ENCODE measurements around the gene TBC1D1.

DNA sequence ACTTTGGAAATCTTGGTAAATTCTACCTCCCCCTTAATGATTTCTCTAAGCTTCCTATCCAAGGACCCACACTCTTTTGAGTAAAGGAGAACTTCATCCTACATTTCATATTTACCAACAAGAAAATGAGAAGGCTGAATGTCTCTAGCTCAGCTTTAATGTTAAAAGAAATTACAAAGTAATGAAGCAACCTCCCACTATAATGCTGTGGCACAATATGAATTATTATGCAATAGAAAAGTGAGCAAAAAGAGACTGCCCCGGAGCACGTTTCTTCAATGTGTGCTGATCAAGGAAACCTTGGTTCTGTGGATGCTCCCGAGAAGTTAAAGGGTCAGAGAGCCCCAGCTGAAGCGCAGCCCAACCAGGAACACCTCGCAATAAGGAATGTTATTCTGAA lies 9.1 kb upstream of the TBC1D1 start:
- TF ChIP-seq CTCF (conservative IDR thresholded peaks at IDR 0.05; ENCODE audit: low read depth, low read length) = no peak
- TF ChIP-seq EZH2 (IDR thresholded peaks at IDR 0.05; ENCODE audit: borderline replicate concordance, low read depth, low read length, poor library complexity, severe bottlenecking) = no peak
